Cardiac fibroblast (primary cell): ENCODE measurements around the gene TMEM179.

Experiments used
- DNase-seq, 2 donors: peaks; one replicate each; pipeline versions ENCODE4 v3.0.0 to v3.0.0-alpha.2; 2010; ENCODE audit warnings: low read depth in 2 of 2
- H3K4me3 ChIP-seq, 2 donors: replicated peaks in 1 of 2; 1 replicate in 1 of 2; 2 replicates in 1 of 2; pipeline ENCODE4 v1.5.1; 2011; ENCODE audit warnings: low read depth in 2 of 2, low read length in 2 of 2, mild to moderate bottlenecking in 2 of 2, moderate library complexity in 1 of 2
- TF ChIP-seq, protein P1 (sequence below): IDR thresholded peaks from one replicate; pipeline ENCODE4 v1.5.1; 2011; ENCODE audit warnings: low read depth, mild to moderate bottlenecking, low read length, inconsistent platforms

TMEM179 gene

DNA sequence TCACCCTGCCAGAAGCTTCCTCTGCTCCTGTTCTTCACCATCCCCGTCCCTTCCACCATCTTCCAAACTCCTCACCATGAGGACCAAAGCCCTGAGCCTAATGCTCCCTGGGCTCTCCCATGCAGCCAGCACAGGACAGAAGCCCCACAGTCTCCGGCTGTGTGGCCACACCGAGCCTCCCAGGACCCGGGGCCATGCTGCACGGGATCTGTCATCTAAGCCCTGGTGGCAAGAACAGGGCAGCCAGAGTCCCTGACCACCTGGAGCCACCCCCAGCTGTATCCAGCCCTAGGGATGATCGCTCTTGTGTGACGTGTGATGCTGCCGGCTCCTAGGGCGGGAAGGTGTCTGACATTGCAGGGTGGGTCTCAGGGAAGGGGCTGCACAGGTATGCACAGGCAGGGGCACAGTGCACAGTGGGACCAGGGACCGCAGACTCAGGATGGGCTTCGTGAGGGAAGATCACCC lies 8.1 kb downstream of the TMEM179 start:
- no peak for DNase-seq
- H3K4me3 ChIP-seq = no peak overlapping the region
- TF ChIP-seq, protein P1, sequence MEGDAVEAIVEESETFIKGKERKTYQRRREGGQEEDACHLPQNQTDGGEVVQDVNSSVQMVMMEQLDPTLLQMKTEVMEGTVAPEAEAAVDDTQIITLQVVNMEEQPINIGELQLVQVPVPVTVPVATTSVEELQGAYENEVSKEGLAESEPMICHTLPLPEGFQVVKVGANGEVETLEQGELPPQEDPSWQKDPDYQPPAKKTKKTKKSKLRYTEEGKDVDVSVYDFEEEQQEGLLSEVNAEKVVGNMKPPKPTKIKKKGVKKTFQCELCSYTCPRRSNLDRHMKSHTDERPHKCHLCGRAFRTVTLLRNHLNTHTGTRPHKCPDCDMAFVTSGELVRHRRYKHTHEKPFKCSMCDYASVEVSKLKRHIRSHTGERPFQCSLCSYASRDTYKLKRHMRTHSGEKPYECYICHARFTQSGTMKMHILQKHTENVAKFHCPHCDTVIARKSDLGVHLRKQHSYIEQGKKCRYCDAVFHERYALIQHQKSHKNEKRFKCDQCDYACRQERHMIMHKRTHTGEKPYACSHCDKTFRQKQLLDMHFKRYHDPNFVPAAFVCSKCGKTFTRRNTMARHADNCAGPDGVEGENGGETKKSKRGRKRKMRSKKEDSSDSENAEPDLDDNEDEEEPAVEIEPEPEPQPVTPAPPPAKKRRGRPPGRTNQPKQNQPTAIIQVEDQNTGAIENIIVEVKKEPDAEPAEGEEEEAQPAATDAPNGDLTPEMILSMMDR = no peak

DNA sequence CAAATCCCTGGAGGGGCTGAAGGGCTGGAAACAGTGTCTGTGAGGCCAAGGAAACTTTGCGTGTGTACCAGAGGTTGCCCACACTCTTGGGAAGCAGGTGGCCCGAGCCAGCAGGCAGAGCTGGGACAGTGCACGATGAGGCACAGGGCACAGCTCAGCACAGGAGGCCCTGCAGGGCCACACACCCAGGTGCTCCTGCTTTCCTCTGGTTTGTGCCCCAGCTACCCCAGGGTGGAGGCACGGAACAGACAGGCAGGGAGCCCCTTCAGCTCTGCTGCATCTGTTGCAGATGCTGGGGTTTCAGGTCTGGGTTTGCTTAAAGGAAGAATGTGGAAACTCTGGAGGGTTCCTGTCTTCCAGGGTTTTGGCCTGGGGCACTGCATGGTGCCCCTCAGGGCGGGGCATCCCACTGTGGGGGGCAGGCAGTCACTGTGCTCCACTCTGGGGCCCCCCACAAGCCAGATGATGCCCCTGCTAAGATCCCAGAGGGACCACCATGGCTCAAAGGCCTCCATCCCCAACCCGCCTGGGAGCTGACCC lies 8.6 kb downstream of the TMEM179 start:
- TF ChIP-seq, protein P1 = no peak
- no peak for DNase-seq
- no peak overlapping the region for H3K4me3 ChIP-seq

DNA sequence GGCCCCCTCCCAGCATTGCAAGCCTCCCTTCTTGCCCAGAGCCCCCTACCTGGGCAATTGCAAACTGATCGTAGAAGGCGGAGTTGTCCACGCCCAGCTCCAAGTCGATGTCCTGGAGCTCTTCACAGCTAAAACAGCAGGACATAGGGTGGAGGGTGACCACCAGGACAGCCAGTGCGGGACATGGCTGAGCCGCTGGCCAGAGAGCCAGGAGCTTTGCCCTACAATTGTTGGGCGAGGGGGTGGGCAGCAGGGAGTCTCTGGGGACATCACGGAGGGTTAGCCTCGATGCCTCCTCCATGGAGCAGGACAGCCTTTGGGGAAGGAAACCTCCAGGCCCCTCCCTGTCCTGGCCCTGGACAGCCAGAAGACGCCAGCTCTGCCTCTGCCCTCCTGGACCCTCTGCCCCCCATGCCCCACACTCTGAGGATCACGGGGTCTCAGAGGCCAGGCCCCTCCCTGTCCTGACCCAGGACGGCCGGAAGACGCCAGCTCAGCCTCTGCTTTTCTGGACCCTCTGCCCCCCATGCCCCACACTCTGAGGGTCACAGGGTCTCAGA lies 9.4 kb downstream of the TMEM179 start:
- no peak overlapping the region for H3K4me3 ChIP-seq
- no peak for DNase-seq
- TF ChIP-seq, protein P1 = no peak

DNA sequence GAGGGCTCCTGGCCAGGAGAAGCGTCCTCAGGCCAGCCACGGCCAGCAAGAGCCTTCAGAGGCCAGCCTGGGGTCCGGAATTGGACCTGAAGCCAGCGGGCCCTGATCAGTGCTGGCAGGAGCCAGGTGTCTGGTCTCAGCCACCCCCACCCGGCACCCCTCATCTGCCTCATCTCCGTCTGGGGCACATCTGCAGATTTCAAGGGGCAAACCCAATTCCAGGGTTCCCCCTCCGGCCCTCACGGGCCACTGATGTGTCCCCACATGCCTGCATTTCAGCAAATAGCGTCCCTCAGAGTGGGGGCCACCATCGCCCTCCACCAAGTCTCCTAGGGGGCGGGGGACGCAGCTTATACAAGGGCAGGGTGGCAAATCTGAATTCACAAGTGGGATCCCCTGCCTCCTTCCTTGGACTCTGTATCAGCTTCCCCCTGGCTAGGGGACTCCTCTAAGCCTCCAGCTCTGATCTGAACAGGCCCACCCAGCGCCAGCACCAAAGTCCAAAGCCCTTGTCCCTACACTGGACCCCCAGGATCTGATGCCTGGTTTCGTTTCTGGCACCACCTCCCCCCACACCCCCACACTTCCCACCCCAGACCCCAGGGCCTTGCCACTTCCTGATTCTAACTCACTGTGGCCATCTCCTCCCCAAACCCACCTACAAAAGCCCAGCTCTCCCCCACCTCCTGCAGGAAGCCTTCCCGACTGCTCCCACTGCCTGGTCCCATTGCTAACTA lies 10.1 kb downstream of the TMEM179 start:
- no peak for DNase-seq
- H3K4me3 ChIP-seq = no peak overlapping the region
- TF ChIP-seq, protein P1 = no peak

DNA sequence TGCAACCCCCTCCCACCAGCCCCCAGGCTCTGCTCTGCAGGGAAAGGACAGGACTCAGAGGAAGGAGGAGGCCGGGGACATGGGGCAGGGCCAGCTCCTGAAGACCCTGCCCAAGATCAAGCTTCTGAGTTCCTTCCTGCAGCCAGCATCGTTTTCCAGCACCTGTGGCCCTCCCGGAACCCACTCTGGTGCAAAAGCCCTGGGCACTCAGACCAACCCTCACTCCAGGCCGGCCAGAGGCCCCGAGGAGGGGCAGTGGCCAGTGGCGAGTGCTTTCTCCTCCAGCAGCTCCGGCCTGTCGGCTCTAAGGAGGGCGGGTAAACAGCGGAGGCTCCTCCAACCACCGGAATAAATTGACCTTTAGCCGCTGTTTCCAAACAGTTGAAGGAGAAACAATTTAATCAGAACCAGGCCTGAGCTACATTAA lies 10.8 kb downstream of the TMEM179 start:
- no peak overlapping the region for H3K4me3 ChIP-seq
- DNase-seq = no peak
- TF ChIP-seq, protein P1 = no peak

DNA sequence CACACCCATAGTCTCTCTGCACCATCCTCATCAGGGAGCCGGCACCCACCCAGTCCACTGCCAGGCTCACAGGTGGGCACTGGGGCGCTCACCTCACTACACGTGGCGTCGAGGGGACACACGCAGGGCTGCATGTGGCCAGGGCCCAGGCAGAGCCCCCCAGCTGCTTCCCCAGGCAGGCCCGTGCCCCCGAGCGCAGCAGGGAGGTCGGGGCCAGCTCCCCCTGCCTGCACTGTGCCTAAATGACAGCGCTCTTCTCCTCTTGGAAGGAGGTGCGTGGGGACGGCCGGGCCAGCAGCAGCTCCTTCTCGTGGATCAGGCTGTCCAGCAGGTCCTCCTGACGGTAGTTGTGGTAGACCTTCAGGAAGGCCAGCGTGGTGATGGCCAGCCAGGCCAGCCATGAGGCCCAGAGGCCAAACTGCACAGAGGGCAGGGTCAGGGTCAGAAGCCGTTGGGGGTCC lies 11.3 kb downstream of the TMEM179 start:
- no peak overlapping the region for H3K4me3 ChIP-seq
- no peak for DNase-seq
- TF ChIP-seq, protein P1 = no peak
